Measurements from ENCODE around the gene KCND2. TPM values are rescaled to one million over a fixed set of nuclear protein-coding genes. Genes with fewer than 3 reads are reported as not detected.

Gene KCND2
- total RNA-seq = 0.18 and 0.89 TPM in 2 replicates

GRCh38 chr7:120272701-120273475 lies at the start of gene KCND2:
KCND2 (plus strand) TSS chr7:120273175.

